Measurements from ENCODE around the gene ADGRG7.

The ADGRG7 gene

GRCh38 chr3:100697172-100697571, 87.8 kb downstream of the ADGRG7 start:
- H3K27ac ChIP-seq = no peak overlapping the region
- no peak for TF ChIP-seq CTCF (IDR thresholded peaks at IDR 0.05)

GRCh38 chr3:100697723-100698285, 88.4 kb downstream of the ADGRG7 start:
- TF ChIP-seq CTCF (IDR thresholded peaks at IDR 0.05) = no peak
- no peak for TF ChIP-seq ZFX (IDR thresholded peaks at IDR 0.05; ENCODE audit: borderline replicate concordance)

GRCh38 chr3:100698736-100699135, 89.3 kb downstream of the ADGRG7 start:
- no peak overlapping the region for H3K27ac ChIP-seq
- TF ChIP-seq CTCF (IDR thresholded peaks at IDR 0.05) (no peak), ZFX (IDR thresholded peaks at IDR 0.05; ENCODE audit: borderline replicate concordance) (no peak)

More at GRCh38 chr3:100697723-100698285, 88.4 kb downstream of the ADGRG7 start:
- H3K27ac ChIP-seq = no peak overlapping the region

- no peak for TF ChIP-seq CTCF (IDR thresholded peaks at IDR 0.05)
- TF ChIP-seq ZFX (IDR thresholded peaks at IDR 0.05; ENCODE audit: borderline replicate concordance) = no peak
- no peak overlapping the region for H3K27ac ChIP-seq
Measured at GRCh38 chr3:100700708-100701107, 91.3 kb downstream of the ADGRG7 start.

GRCh38 chr3:100702082-100702979, 92.9 kb downstream of the ADGRG7 start:
- no peak for TF ChIP-seq ZFX (IDR thresholded peaks at IDR 0.05; ENCODE audit: borderline replicate concordance)
- no peak for TF ChIP-seq CTCF (IDR thresholded peaks at IDR 0.05)
- no peak overlapping the region for H3K27ac ChIP-seq

GRCh38 chr3:100702980-100703345, 93.6 kb downstream of the ADGRG7 start:
- TF ChIP-seq ZFX (IDR thresholded peaks at IDR 0.05; ENCODE audit: borderline replicate concordance) = no peak
- TF ChIP-seq CTCF (IDR thresholded peaks at IDR 0.05) = no peak
- H3K27ac ChIP-seq = no peak overlapping the region

GRCh38 chr3:100703865-100704264, 94.5 kb downstream of the ADGRG7 start:
- H3K27ac ChIP-seq = no peak overlapping the region
- TF ChIP-seq CTCF (IDR thresholded peaks at IDR 0.05) (no peak), ZFX (IDR thresholded peaks at IDR 0.05; ENCODE audit: borderline replicate concordance) (no peak)
